NCI-H1694 treated with DMSO at 0.1 percent for 48 hours (cell line): ENCODE results near the gene E2F1.
A peak's percentile ranks its signal among the peaks of the same experiment; 100 is the strongest.
"Not testable (repeated sequence)": the region's sequence is repeated elsewhere in the genome, so short reads cannot be mapped to it uniquely, and the experiment has no call there.

Experiments used
- DNase-seq: peaks from one replicate; lab custom pipeline; 2025; lab: John Stamatoyannopoulos, UW

The E2F1 gene

GRCh38 chr20:33710681-33711445 is 24.7 kb upstream of the E2F1 start:
- DNase-seq: no peak

- no peak for DNase-seq
Measured at GRCh38 chr20:33709905-33710541, 23.8 kb upstream of the E2F1 start.

GRCh38 chr20:33709398-33709797 is 23.2 kb upstream of the E2F1 start:
- no peak for DNase-seq

- DNase-seq: no peak
Measured at GRCh38 chr20:33707668-33708067, 21.5 kb upstream of the E2F1 start.

GRCh38 chr20:33704197-33704924 is 18.2 kb upstream of the E2F1 start:
- DNase-seq: no peak

GRCh38 chr20:33703498-33704137 is 17.4 kb upstream of the E2F1 start:
- no peak for DNase-seq

- peak; percentile 95 for DNase-seq
Measured at GRCh38 chr20:33702861-33703260, 16.7 kb upstream of the E2F1 start.

- no peak for DNase-seq
Measured at GRCh38 chr20:33701629-33702450, 15.7 kb upstream of the E2F1 start.

GRCh38 chr20:33700696-33701441 is 14.7 kb upstream of the E2F1 start:
- not testable (repeated sequence) for DNase-seq

GRCh38 chr20:33698966-33699365 is 12.8 kb upstream of the E2F1 start:
- DNase-seq: not testable (repeated sequence)

- no peak for DNase-seq
Measured at GRCh38 chr20:33697129-33697528, 10.9 kb upstream of the E2F1 start.

- DNase-seq: no peak
Measured at GRCh38 chr20:33696448-33696847, 10.3 kb upstream of the E2F1 start.

GRCh38 chr20:33694639-33695012 is 8.4 kb upstream of the E2F1 start:
- DNase-seq: peak; percentile 12

- no peak for DNase-seq
Measured at GRCh38 chr20:33693741-33694638, 7.8 kb upstream of the E2F1 start.

- DNase-seq: no peak
Measured at GRCh38 chr20:33693289-33693688, 7.1 kb upstream of the E2F1 start.

- DNase-seq: no peak
Measured at GRCh38 chr20:33689973-33690372, 3.8 kb upstream of the E2F1 start.

GRCh38 chr20:33689493-33689892 is 3.3 kb upstream of the E2F1 start:
- no peak for DNase-seq

GRCh38 chr20:33688938-33689424 is 2.8 kb upstream of the E2F1 start:
- DNase-seq: no peak
